Activated effector memory CD4-positive, alpha-beta T cell treated with anti-CD3 and anti-CD28 coated beads, Interleukin-2, amount 50 U/mL, for 16 hours (primary cell): ENCODE results near the gene GDF10.

Source experiments
- DNase-seq: peaks from one replicate; pipeline ENCODE4 v3.0.0-alpha.2; 2020

The GDF10 gene

DNA sequence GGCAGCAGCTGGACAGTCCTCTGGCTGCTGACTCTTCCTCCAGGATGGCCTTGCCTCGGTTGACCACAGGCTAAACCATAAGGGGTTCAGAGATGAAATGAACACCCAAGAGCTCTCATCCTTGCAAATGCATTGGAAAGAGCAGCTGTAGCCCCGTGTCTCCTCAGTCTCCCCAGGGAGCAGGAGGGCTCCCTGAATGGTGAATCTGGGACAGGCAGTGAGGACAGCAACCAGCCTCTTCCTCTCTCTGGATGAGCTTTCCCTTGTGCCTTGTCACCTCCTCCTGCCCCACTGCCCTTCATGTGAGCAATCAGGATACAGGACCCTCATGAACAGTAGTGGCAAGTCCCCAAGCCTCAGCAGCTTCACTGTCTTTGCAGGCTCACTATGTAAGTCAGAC is 23.9 kb upstream of the GDF10 start:
- no peak for DNase-seq

DNA sequence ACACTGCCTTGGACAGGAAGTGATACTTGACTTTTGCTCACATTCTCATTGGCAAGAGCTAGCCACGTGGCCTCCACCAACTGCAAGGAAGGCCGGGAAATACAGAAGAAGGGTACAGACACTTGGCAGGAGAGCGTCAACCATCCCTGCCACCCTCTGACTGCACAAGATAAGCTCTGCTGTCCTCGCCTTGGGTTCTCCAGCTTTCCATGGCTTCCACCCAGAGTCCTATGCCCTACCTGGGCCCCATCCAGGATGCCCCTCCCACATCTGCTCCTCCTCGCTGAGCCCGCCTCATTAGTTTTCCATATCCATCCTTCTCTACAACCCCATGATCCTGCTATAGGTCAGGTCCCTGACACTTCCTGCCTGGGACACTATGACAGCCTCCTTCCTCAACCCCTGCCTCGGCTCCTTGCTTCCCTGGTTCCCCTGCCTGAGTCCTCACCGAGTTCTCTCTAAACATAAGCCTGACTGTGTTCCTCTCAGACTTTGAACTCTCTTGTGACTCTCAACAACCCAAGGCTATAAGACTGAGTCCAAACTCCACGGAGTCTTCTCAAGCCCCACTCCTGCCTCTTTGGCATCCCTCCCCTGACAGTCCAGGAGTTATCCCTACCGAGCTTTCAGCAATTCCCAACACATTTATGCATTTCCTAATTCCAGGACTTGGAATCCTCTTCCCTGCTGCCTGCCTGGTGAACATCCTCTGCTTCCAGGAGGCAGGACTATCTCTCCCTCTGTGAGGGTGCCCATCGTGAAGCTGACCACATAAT is 23.2 kb upstream of the GDF10 start:
- DNase-seq: peak; percentile 28

DNA sequence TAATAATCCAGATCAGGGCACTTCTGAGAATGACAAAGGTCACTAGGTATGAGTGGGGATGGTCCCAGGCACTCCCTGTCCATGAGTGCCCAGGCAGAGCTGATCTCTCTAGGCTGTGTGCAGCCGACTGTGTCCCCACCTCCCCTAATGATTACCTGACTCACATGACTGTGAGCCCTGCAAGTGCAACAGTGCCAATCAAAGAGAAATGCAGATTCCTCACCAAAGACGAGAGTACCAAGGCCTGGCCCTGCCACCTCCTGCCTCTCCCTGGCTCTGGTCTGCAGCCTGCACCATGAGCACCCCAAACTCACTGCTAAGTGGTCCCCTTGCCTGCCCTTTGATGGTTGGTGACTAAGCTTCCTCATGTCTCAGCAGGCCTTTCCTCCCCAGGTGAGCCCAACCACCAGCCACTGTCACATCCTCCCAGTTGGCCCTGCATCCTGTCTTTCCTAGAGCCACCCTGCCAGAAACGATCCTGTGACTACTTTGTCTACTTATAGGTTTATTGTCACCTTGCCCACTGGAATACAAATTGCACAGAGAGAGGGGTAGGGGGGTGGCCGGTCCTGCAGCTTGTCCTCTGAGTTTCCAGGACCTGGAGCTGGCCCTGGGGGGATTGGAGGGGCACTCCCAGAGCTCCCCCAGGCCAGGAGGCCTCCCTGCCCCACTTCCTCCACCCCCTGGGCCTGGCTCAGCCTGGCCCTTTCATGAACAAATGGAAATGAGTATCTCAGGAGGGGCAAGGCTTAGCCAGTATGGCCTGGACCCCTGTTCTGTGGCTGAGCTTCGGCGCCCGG is 22.4 kb upstream of the GDF10 start:
- peak; percentile 65 for DNase-seq

DNA sequence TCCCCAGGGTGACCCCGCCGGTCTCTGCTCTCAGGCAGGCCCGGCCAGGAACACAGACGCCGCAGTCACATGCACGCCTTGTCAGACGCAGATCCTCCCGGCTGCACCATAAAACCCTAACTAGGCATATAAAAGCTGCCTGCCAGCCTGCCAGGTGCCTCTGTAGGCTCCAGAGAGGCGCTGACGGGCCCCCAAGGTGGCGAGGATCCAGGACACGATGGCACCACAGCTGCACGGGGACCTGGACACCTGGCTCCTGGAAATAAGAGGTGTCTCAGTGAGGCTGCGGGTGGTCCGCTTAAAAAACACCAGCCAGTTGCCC is 21.9 kb upstream of the GDF10 start:
- no peak for DNase-seq

DNA sequence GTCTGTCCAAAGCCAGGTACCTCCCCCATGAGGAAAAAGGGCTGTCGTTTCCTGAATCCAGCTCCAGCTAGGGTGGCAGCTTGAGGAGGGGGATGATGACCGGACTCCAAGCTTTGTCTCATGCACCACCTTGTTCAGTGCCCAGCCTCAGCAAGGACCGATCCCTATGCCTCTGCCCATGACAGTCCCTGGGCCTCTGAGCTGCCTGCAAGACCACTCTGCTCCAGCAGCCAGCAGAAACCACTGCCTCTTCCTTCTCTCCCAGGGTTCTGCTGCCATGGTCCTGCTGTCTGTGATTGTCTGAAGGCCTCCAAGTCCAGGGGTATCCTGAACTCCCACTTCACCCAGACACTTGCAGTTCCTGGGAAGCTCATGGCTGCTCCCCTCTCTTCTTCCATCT is 21.3 kb upstream of the GDF10 start:
- no peak for DNase-seq

DNA sequence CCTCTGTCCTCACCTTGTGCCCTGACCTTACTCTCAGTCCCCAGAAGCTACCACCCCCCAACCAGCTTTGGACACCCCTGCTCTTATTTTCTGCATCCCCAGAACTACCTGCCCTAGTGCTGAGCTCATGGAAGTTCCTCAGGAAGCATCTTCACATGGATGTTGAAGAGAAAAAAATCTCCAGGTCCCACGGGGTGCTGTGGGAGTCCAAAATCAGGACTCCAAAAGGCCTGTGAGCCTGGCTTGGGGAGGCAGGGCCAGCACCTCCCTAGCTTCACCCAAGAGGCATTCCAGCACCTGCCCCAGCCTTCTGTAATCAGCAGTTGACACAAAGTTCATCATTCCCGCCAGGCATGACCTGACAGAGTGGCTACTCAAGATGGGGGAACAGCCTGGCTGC is 20.7 kb upstream of the GDF10 start:
- no peak for DNase-seq

DNA sequence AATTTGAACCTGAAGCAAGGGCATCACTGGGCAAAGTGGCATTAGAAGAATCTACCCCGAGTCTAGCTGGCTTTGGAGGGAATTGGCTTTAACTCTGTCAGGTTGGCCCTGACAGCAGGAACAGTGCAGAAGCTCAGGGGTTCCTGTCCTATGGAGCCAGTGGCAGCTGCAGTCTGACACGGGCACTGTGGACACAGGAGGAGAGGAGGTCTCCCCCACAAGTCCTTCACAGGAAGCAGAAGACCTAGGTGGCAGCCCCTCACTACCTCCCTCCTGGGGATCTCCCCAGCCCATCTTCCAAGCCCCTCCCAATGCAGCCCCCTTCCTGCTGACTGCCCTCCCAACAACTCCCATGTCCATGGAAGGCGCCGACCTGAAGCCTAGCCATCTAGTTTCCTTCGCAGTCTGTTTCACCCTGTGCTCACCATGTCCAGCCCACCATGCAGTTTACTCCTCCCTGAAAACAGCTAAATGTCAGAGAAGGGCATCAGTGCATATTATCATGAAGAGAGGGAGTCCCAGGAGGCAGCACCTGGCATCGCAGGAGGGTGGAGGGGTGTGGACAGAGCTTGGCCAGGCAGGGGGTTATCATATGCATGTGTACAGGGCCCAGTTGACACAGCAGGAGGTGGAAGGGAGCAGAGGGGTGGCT is 17.9 kb upstream of the GDF10 start:
- DNase-seq: peak; percentile 46

DNA sequence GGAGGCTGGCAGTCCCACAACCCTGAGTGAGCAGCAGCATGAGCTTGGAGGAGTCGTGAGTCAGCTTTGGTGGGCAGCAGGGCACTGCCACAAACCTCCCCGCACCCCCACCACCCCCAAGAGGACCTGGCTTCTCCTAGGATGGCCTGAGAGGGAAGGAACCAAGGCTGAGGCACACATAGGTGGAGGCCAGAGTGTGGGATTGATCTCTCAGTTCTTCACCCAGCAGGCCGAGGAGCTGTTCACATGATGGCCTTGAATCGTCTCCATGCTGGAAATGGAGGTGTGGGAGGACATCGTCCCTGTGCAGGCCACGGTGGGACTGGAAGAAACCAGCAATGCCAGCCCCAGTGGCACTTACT is 17.4 kb upstream of the GDF10 start:
- DNase-seq: peak; percentile 56

DNA sequence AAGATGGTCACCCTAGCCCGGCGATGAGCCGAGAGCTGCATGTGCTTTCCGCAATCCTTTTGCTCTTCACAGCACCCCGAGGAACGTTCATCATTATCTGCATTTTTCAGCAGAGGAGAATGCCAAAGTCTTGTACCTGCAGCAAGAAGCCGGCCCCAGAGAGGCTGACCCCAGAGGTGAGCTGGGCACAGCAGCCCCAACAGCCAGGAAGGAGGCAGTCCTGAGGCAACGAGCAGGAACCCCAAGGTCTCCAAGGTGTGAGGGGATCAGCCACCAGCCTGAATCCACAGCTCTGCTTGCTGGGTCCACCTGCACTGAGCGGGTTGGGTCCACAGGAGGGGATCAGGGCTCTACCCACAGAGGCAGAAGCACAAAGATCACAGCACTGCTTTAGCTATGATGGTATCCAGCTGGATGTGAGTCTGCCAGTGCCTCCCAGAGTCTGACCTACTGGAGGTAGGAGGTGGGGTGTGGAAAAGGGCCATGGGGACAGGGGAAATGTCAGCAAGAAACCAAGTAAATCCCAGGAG is 16.8 kb upstream of the GDF10 start:
- DNase-seq: peak; percentile 52

DNA sequence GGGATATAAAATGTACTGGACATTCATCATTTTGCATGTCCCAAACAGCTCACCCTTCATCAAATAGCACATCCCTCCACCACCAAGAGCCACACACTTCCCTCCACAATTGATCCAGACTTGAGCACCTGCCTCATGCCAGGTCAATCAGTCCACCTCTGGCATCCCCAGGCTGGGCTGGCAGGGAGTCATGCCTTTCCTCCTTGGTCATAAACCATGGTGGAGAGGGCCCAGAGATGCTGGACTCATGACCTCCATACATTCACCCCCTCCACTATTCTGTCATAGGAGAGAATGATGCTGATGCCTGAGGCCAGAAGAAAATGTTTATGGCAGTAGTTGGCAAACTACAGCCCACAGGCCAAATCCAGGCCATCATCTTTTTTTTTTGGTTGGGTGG is 16.1 kb upstream of the GDF10 start:
- peak; percentile 27 for DNase-seq

DNA sequence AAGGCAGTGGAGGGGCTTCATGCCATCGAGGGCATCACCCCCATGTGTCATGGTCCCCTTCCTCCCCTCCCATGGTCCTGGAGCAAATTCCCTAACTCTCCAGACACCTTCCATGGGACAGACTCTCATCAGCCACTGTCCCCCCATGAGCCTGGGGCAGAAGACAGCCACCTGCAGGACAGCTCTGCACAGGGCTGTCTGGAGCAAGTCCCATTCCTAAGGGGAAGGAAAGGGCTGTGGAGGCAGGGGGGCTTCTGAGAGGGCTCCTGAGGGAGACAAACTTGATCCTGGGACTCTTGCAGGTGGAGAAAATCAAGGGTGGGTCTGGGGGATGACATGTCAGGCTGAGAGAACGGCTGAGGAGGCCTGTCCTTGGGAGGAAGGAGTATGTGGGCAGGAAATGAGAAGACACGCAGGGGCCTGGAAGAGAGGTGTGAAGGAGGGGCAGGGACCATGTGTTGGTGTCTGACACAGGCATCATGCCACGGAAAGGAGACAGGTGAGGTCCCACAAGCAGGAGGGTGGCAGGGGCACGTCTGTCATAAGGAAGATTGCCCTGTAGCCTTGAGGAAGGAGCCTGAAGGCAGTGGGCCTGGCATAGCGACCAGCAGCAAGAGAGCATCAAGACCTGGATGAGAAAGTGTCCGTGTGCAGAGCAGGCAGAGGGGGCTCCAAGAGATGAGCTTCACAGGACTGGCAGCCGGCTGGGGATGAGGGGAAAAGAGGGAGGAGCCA is 14.4 kb upstream of the GDF10 start:
- no peak for DNase-seq

DNA sequence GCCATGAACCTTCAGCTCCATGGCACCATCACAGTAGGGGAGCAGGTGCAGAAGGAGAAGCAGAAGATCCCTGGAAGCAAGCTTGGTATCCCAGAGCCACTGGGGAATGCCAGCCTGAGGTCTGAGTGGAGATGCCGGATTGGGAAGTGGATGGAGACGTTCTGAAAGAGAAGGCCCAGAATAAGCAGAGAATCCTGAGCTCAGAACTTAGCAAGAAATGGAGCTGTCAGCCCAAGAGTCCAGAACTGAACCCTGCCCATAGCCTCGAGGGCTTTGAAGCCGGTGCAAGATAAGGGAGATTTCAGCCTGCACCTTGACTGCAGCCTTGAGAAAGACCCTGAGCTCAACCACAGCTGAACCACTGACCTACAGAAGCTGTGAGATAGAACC is 13.9 kb upstream of the GDF10 start:
- no peak for DNase-seq

DNA sequence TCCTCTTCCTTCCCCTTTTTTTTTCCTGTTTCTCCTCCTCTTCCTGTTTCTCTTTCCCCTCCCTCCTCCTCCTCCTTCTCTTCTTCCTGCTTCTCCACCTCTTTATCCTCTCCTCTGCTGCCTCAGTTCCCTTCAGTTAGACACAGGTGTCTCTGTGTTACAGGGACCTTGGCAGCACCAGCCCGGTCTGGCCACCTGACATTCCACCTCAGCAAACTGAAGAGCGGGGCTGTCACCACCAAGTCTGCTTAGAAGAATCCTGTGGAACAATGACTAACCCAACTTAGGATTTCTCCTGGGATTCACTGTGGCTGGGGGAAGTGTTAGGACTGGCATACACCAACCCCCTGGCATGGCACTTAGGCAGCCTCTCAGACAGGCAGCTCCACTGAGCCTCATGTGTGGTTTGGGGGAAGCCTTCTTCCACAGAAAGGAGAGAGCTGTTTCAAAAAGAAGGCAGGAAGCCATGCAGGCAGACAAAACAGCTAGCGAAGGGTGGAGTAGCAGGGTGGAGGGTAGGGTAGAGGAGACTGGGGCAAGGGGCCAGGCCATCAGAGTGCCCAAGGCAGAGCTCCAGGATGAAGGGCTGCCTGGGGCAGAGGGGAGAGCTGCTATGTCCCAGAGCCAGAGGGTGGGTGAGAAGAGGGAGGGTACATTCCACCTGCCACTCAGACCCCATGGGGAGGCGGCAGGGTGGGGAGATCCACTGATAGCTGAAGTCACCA is 13.2 kb upstream of the GDF10 start:
- DNase-seq: no peak

DNA sequence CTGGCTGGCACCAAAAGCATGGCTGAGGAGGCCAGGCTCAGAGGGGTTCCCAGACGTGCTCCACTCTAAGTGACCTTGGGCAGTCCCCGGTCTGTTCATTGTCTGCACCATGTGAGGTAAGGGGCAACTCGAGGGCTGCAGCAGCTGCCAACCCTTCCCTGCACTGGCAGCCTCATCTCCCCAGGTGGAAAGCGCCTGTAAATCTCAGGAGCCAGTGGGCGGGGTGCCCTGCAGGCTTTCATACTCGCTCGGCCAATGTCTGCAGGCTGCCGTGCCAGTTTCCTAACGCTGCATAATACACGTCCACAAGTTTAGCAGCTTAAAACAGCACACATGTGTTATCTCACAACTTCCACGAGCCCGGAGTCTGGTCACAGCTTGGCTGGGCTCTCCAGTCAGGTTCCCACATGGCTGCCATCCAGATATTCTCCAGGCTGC is 12.6 kb upstream of the GDF10 start:
- peak; percentile 62 for DNase-seq

DNA sequence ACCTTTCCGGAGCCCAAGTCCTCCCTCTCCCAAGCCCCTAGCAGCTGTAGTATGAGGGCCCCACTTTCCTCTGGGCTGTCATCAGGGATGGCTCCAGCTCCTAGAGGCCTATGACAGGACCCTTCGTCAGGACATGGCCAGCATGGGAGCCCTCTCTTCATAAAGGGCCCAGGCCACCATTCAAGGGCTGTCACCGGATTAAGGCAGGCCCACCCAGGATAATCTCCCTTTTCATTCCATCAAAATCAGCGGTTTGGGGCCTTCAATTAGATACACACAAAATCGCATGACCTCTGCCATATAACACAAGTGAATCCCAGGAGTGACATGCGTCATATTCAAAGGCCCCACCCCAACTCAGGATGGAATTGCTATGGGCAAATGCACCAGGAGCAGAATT is 12.2 kb upstream of the GDF10 start:
- peak; percentile 43 for DNase-seq

DNA sequence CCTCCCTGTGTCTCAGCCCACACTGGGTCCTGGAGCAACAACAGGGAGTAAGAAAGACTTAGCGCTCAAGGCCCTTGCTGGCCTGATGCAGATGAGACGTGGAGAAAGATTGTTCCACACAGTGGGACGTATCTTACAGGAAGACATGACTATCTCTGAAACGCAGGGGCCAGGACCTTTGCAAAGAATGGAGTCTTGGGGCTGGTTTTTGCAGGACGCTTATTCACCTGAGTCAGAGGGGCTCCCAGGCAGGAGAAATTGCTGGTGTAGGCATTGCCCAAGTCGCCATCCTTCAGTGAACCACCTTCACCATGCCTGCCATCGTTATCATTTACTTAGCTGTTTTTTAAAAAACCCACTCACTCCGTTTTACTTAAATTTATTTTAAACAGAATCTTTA is 11.8 kb upstream of the GDF10 start:
- DNase-seq: peak; percentile 21

DNA sequence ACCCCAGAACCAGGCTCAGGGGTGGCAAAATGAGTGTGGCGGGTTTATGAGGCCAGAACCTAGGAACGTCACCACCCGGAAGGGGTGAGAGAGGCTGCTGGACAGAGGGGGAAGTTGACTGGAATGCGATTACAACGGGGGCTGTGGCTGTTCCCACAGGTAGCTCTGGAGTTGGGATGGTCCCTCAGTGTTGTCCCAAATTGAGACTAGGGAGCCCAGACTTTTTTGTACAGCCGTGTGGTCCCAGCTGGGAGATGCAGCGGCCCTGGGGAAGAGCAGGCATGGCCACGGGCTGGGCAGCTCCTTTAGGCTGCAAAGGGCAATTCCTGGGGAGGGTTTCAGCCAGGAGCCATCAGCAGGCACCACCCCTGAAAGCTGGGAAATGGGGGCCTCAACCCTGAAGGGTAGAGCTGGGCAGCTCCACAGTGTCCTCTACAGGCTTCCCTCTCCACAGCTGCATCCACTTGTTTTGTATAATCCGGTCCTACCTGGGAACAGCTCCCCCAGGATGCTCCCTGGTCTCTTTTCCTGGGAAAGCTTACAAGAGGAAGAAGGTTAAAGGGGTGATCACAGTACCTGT is 11.0 kb upstream of the GDF10 start:
- DNase-seq: peak; percentile 39

DNA sequence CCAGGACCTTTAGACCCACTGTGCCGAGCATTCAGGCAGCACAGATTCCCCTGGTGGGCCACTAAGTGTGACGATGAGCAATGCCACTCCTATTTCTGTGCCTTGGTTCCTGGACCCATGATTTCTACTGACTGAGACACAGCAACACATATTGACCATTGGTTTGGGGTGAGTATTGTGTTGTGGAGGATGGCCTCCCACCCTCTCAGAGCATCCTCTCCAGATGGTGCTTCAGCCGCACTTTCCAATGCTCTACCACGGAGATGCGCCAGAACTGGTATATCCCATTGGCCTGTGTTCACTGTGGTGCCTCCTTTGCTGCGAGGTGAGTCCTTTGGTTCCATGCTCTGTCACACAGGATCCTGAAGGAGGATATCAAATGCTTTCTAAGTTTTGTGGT is 10.1 kb upstream of the GDF10 start:
- peak; percentile 25 for DNase-seq

DNA sequence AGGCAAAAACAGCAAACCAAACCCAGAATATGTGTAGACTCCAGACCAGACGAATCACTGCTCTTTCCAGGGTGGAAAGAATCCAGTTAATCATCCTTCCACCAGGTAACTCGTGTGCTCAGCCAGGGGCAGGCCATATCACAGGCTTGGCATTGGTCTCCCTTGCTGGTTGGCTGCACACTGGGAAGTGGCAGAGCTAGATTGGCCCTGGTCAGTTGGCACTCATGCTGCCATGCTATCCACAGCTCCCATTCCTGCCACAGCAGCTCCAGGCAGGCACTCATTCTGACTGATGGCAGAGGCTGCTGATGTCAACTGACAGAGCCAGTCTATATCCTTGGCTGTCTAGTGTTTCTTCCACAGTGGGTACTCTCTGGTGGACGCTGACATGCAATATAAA is 9.7 kb upstream of the GDF10 start:
- DNase-seq: peak; percentile 30

DNA sequence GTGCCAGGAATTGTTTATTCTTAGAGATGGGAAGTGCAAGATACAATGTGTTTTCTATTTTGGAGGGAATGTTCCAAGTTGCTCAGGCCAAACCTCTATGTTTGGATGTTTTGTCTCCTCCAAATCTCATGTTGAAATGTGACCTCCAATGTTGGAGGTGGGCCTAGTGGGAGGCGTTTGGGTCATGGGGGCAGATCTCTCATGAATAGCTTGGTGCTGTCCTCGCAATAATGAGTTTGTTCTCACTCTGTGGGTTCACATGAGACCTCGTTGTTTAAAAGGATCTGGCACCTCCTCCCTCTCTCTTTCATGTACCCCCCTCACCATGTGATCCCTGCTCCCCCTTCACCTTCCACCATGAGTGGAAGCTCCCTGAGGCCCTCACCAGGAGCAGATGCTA is 8.3 kb upstream of the GDF10 start:
- DNase-seq: peak; percentile 51

DNA sequence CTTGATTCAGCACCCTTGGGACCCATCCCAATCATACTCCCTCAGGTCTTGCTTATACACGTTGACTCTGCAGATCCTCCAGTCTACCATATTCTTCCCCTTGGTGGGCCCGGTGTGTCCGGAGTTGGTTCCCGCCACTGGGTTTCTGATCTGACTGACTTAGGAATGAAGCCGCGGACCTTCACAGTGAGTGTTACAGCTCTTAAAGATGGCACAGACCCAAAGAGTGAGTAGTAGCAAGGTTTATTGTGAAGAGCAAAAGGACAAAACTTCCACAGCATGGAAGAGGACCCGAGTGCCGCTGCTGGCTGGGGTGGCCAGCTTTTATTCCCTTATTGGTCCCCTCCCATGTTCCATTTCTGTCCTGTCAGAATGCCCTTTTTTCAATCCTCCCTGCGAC is 5.9 kb upstream of the GDF10 start:
- peak; percentile 41 for DNase-seq

DNA sequence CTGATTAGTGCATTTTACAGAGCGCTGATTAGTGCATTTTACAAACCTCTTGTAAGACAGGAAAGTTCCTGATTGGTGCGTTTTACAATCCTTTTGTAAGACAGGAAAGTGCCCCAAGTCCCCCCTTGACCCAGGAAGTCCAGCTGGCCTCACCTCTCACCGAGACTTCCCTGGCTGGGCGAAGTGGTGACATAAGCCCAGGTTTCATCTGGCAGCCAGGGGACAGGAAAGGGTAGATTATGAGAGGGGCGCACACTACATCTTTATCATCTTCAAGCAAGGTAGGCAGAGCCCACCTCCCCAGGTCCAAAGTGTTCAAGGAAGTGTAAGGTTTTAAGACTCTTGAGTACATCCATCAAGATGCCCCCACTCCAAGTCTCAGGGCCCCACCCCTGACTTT is 5.5 kb upstream of the GDF10 start:
- peak; percentile 47 for DNase-seq
